Smooth muscle cell (in vitro differentiated cells): ENCODE results near the gene NDST3. TPM values are rescaled to one million over a fixed set of nuclear protein-coding genes. Genes with fewer than 3 reads are reported as not detected.

ENCODE experiments used
- DNase-seq: peaks from one replicate; lab custom pipeline; 2025; ENCODE audit not compliant: unreplicated experiment; lab: John Stamatoyannopoulos, UW
- H2AFZ ChIP-seq: fragments of 200-600 bp; sonication (generic); 2 replicates; pipeline ENCODE4 v1.6.0; 2016; ENCODE audit warnings: antibody characterized with exemption, low read depth, mild to moderate bottlenecking
- H3F3A ChIP-seq: fragments of 200-600 bp; sonication (generic); 2 replicates; pipeline ENCODE4 v1.6.0; 2017; ENCODE audit warnings: antibody characterized with exemption, low read depth
- H3K27ac ChIP-seq: fragments of 200-600 bp; sonication (generic); 2 replicates; pipeline ENCODE4 v1.5.1; 2016; ENCODE audit warnings: low read depth, mild to moderate bottlenecking
- H3K27me3 ChIP-seq: fragments of 200-600 bp; sonication (generic); 2 replicates; pipeline ENCODE4 v1.6.1; 2016; ENCODE audit warnings: low read depth, mild to moderate bottlenecking
- H3K36me3 ChIP-seq: fragments of 200-600 bp; sonication (generic); 2 replicates; pipeline ENCODE4 v1.5.1; 2016; ENCODE audit warnings: low read depth
- H3K4me1 ChIP-seq: fragments of 200-600 bp; sonication (generic); 2 replicates; pipeline ENCODE4 v1.5.1; 2016; ENCODE audit warnings: low read depth
- H3K4me2 ChIP-seq: fragments of 200-600 bp; sonication (generic); 2 replicates; pipeline ENCODE4 v1.6.0; 2016; ENCODE audit warnings: mild to moderate bottlenecking
- H3K4me3 ChIP-seq: fragments of 200-600 bp; sonication (generic); 2 replicates; pipeline ENCODE4 v1.5.1; 2016; ENCODE audit warnings: mild to moderate bottlenecking
- H3K79me2 ChIP-seq: fragments of 200-600 bp; sonication (generic); 2 replicates; pipeline ENCODE4 v1.6.0; 2016; ENCODE audit warnings: low read depth, mild to moderate bottlenecking
- H3K9ac ChIP-seq: fragments of 200-600 bp; sonication (generic); 2 replicates; pipeline ENCODE4 v1.6.0; 2016; ENCODE audit warnings: low read depth
- H3K9me3 ChIP-seq: fragments of 200-600 bp; sonication (generic); replicated peaks from 2 replicates; pipeline ENCODE4 v1.5.1; 2016; ENCODE audit warnings: low read depth
- H4K20me1 ChIP-seq: fragments of 200-600 bp; sonication (generic); 2 replicates; pipeline ENCODE4 v1.6.0; 2016; ENCODE audit warnings: low read depth
- WGBS: methylation state at CpG from one replicate; pipeline ENCODE4 v1.1.7; 2016; ENCODE audit warnings: low lambda C conversion rate; 5-methylcytosine and 5-hydroxymethylcytosine counted together
- polyA plus RNA-seq: library from polyadenylated mRNA; unstranded; fragments of >200 nt; fragmentation: Nextera tagmentation; extraction: Ambion mirVana; gene quantifications from 2 replicates; pipeline ENCODE4 v1.2.1, GENCODE V29; 2016
- total RNA-seq: library from RNA; depleted of rRNA; stranded (reverse); fragments of >200 nt; gene quantifications from 2 replicates; pipeline ENCODE4 v1.2.3, GENCODE V29; 2014
- TF ChIP-seq, protein P1 (sequence below): fragments of 200-600 bp; sonication (generic); IDR thresholded peaks from 2 replicates; pipeline ENCODE4 v1.5.1; 2017; ENCODE audit warnings: borderline replicate concordance, mild to moderate bottlenecking, antibody characterized with exemption; ENCODE audit not compliant: insufficient read depth, poor library complexity, severe bottlenecking

Gene NDST3
- total and polyA plus RNA-seq, 2 experiments from 2014 or later, result 0.13 TPM; not detected in 1

DNA sequence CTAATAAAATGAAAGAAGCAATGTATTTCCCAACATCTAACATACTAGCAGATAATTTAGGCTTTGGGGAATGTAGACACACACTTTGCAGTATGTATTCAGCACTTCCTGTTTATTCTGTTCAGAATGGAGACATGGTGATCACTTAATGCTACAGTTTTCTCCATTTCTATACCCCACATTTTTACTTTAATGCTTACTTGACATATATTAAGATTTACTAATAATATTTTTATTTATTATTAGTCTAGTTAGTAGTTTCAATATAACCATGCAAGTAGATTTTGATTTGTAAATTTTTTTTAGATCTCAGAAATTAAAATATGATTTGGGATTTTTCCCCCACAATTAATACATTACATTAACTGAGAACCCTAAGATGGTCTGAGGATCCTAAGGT lies 220.1 kb downstream of the NDST3 start:
- H3K9me3 ChIP-seq, result peaks cover 6% of the 10 kb centered on the region
- no peaks in the 10 kb centered on the region for H4K20me1 ChIP-seq
- H3F3A ChIP-seq, result no peaks in the 10 kb centered on the region

DNA sequence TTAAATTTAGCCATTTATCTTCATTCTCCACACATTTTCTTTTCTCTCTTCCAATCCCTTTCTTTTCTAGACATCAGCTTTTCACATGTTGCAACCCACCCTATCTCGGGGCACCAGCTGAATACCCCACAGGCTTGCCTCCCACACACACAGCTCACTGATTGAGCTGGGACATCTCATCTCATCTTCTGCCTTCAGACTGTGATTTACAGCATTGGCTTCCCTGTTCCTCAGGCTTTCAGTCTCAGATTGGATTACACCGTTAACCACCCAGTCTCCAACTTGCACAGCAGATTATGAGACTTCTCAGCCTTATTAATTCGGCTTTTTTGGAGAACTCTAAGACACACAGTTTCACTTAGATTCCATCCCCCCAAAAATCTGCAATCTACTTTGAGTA lies 224.8 kb downstream of the NDST3 start:
- Histone ChIP-seq H3K36me3 (no peaks in the 10 kb centered on the region), H3K4me2 (no peak overlapping the region), H3F3A (no peaks in the 10 kb centered on the region), H3K79me2 (no peaks in the 10 kb centered on the region), H2AFZ (no peak overlapping the region), H3K27ac (no peak overlapping the region), H3K4me3 (no peak overlapping the region), H3K4me1 (no peaks in the 10 kb centered on the region), H4K20me1 (no peaks in the 10 kb centered on the region), H3K9ac (no peak overlapping the region), H3K27me3 (no peaks in the 10 kb centered on the region), H3K9me3 (no peaks in the 10 kb centered on the region)
- TF ChIP-seq, protein P1, sequence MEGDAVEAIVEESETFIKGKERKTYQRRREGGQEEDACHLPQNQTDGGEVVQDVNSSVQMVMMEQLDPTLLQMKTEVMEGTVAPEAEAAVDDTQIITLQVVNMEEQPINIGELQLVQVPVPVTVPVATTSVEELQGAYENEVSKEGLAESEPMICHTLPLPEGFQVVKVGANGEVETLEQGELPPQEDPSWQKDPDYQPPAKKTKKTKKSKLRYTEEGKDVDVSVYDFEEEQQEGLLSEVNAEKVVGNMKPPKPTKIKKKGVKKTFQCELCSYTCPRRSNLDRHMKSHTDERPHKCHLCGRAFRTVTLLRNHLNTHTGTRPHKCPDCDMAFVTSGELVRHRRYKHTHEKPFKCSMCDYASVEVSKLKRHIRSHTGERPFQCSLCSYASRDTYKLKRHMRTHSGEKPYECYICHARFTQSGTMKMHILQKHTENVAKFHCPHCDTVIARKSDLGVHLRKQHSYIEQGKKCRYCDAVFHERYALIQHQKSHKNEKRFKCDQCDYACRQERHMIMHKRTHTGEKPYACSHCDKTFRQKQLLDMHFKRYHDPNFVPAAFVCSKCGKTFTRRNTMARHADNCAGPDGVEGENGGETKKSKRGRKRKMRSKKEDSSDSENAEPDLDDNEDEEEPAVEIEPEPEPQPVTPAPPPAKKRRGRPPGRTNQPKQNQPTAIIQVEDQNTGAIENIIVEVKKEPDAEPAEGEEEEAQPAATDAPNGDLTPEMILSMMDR, result no peak
- DNase-seq, result no peak
- 80% methylated on average over 3 of the region's 3 CpGs for WGBS

More for the DNA sequence above, 220.1 kb downstream of the NDST3 start:
- no peak overlapping the region for H2AFZ ChIP-seq
- TF ChIP-seq, protein P1, result no peak
- no peaks in the 10 kb centered on the region for H3K36me3 ChIP-seq
- H3K4me3 ChIP-seq, result no peak overlapping the region
- H3K27me3 ChIP-seq, result no peaks in the 10 kb centered on the region
- H3K4me1 ChIP-seq, result no peaks in the 10 kb centered on the region
- H3K4me2 ChIP-seq, result no peak overlapping the region
- no peak overlapping the region for H3K27ac ChIP-seq
- no peaks in the 10 kb centered on the region for H3K79me2 ChIP-seq
- H3K9ac ChIP-seq, result no peak overlapping the region
- no peak for DNase-seq

DNA sequence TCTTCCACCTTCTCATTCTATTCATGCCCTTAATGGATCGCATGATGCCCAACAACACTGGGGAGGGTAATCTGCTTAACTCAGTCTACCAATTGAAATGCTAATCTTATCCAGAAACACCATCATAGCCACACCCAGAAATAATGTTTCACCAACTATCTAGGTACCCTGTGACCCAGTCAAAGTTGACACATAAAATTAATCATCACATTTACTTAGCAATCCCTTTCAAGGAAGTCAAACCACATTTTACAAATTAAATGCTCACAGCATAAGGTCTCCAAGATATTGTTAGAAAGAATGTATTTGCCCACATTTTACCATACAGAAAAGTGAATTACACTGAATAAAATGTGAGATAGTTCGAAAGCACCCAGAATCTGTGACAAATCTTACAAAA lies 226.0 kb downstream of the NDST3 start:
- H3K4me1 ChIP-seq, result no peaks in the 10 kb centered on the region
- TF ChIP-seq, protein P1, result no peak
- no peak for DNase-seq
- 90% methylated on average over 2 of the region's 2 CpGs for WGBS
- no peaks in the 10 kb centered on the region for H3K27me3 ChIP-seq
- H3K36me3 ChIP-seq, result no peaks in the 10 kb centered on the region
- no peaks in the 10 kb centered on the region for H3K9me3 ChIP-seq
- H3K79me2 ChIP-seq, result no peaks in the 10 kb centered on the region
- H2AFZ ChIP-seq, result no peak overlapping the region
- H3K27ac ChIP-seq, result no peak overlapping the region
- no peak overlapping the region for H3K4me3 ChIP-seq
- no peaks in the 10 kb centered on the region for H3F3A ChIP-seq
- H4K20me1 ChIP-seq, result no peaks in the 10 kb centered on the region
- H3K4me2 ChIP-seq, result no peak overlapping the region
- no peak overlapping the region for H3K9ac ChIP-seq

DNA sequence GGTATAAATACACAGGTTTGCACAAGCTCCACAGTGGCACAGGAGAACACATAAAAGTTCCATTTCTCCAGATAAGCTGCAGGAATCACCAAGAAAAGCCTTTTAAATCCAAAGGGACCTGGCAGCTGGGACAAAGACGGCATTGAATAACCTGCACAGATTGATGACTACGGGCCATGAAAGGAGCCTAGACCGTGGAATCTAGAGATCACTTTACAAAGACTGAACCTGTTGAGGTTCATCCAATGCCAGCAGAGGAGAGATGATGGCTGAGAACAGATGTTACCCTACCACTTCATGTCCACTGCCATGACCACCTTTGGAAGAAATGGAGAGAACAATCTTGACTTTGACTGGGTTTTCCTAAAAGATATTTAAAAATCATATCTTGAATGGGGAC lies 229.8 kb downstream of the NDST3 start:
- Histone ChIP-seq H3K36me3 (no peaks in the 10 kb centered on the region), H3K27ac (no peak overlapping the region), H3K4me2 (no peak overlapping the region), H3K9me3 (no peaks in the 10 kb centered on the region), H3K4me1 (no peaks in the 10 kb centered on the region), H3K4me3 (no peak overlapping the region), H3F3A (no peaks in the 10 kb centered on the region), H4K20me1 (no peaks in the 10 kb centered on the region), H2AFZ (no peak overlapping the region), H3K9ac (no peak overlapping the region), H3K27me3 (no peaks in the 10 kb centered on the region), H3K79me2 (no peaks in the 10 kb centered on the region)
- DNase-seq, result no peak
- 95% methylated on average over 3 of the region's 3 CpGs for WGBS
- TF ChIP-seq, protein P1, result no peak
